ENCODE measurements around the gene EFHD2.

Gene EFHD2

DNA sequence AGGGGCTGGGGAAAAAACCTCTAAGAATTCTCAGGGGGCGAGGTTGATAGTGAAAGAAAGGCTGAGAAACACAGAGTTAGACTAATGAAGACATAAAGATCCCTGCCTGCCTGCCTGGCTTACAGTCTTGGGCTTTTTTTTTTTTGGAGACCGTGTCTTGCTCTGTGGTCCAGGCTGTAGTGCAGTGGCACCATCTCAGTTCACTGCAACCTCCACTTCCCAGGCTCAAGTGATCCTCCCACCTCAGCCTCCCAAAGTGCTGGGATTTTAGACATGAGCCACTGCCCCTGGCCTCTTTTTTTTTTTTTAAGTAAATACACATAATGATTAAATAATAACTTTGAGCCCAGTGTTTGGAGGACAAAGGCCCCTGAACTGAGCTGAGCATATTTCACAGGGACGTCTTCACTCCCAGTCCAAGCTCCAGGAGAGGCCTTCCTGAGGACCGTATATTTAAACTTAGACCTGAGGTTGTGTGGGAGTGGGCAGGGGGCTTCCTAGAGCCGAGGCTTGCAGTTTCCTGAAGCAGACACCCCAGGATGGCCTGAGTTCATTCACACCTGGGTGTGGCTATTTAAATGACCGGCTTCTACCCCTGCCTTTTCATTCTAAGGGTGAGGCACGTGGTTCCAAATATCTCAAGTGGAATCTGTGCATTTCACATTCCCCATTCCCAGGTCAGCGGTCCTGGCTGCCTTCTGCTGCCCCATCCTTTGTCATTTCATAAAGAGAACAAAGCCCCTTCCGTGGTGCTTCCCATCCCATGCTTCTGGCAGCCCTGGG lies 16.0 kb upstream of the EFHD2 start (continued):
- TF ChIP-seq ZSCAN5A (tag by site-specific recombination; IDR thresholded peaks at IDR 0.05) (no peak), GLI2 (tag by site-specific recombination; IDR thresholded peaks at IDR 0.05; ENCODE audit: borderline replicate concordance, low read depth) (no peak), ZNF837 (tag by site-specific recombination; IDR thresholded peaks at IDR 0.05) (no peak), ZNF214 (tag by site-specific recombination; IDR thresholded peaks at IDR 0.05; ENCODE audit: borderline replicate concordance) (no peak), ZNF394 (tag by site-specific recombination; IDR thresholded peaks at IDR 0.05; ENCODE audit: borderline replicate concordance) (no peak), ZNF544 (tag by site-specific recombination; IDR thresholded peaks at IDR 0.05) (no peak), ZNF174 (tag by site-specific recombination; IDR thresholded peaks at IDR 0.05) (no peak)

GRCh38 chr1:15394258-15394690 lies 15.4 kb upstream of the EFHD2 start:
- Histone ChIP-seq H3K4me3 (ENCODE audit: low read depth, low read length) (no peak overlapping the region), H3K4me1 (ENCODE audit: control insufficient read depth, insufficient read depth, low read length) (no peaks in the 10 kb centered on the region), H3K36me3 (ENCODE audit: control insufficient read depth in 2 of 2, insufficient read depth in 1 of 2, low read length in 2 of 2) (no peaks in the 10 kb centered on the region), H3K27ac (ENCODE audit: extremely low read depth, low read depth, low read length) (no peak overlapping the region), H3K9me3 (ENCODE audit: control insufficient read depth, insufficient read depth, low read depth, low read length) (no peaks in the 10 kb centered on the region)
- TF ChIP-seq ZNF837 (tag by site-specific recombination; IDR thresholded peaks at IDR 0.05) (no peak), ZNF19 (tag by site-specific recombination; IDR thresholded peaks at IDR 0.05; ENCODE audit: low read depth) (no peak), RBAK (tag by site-specific recombination; IDR thresholded peaks at IDR 0.05) (no peak), INSM2 (tag by site-specific recombination; IDR thresholded peaks at IDR 0.05) (no peak), KLF1 (tag by site-specific recombination; IDR thresholded peaks at IDR 0.05) (no peak), CTCF (tag by site-specific recombination; IDR thresholded peaks at IDR 0.05) (no peak), ZSCAN5A (tag by site-specific recombination; IDR thresholded peaks at IDR 0.05) (no peak), ZNF133 (tag by site-specific recombination; IDR thresholded peaks at IDR 0.05) (no peak), ZFP37 (tag by site-specific recombination; IDR thresholded peaks at IDR 0.05) (no peak), ZNF114 (tag by site-specific recombination; IDR thresholded peaks at IDR 0.05) (no peak), MEIS1 (CRISPR knock-in tag; IDR thresholded peaks at IDR 0.05; ENCODE audit: borderline replicate concordance) (no peak), ZNF146 (tag by site-specific recombination; IDR thresholded peaks at IDR 0.05) (no peak), REPIN1 (tag by site-specific recombination; IDR thresholded peaks at IDR 0.05; ENCODE audit: low read depth) (no peak)
- ChIA-PET CTCF (no interaction called here), POLR2A (no interaction called here)

Measured in HEK293 (cell line).